Trophoblast cell (in vitro differentiated cells and primary cell): ENCODE measurements around the gene ENPP1.

Experiments used
- DNase-seq, 2 donors: peaks; one replicate each; pipeline ENCODE4 v3.0.0-alpha.2; 2016
- H2AFZ ChIP-seq: 2 replicates; pipeline ENCODE4 v1.6.1; 2013; ENCODE audit warnings: low read length, moderate library complexity, mild to moderate bottlenecking; ENCODE audit not compliant: insufficient read depth, poor library complexity
- H2AK5ac ChIP-seq: 2 replicates; pipeline ENCODE4 v1.6.1; 2013; ENCODE audit warnings: mild to moderate bottlenecking, low read length
- H2BK120ac ChIP-seq: 2 replicates; pipeline ENCODE4 v1.6.1; 2013; ENCODE audit warnings: low read length, mild to moderate bottlenecking, moderate library complexity; ENCODE audit not compliant: insufficient read depth, poor library complexity
- H2BK12ac ChIP-seq: 2 replicates; pipeline ENCODE4 v1.6.1; 2013; ENCODE audit warnings: mild to moderate bottlenecking, low read length, moderate library complexity
- H2BK5ac ChIP-seq: 2 replicates; pipeline ENCODE4 v1.6.1; 2013; ENCODE audit warnings: low read length, low read depth, moderate library complexity, mild to moderate bottlenecking; ENCODE audit not compliant: poor library complexity
- H3K14ac ChIP-seq: 2 replicates; pipeline ENCODE4 v1.6.1; 2013; ENCODE audit warnings: mild to moderate bottlenecking, low read length
- H3K18ac ChIP-seq: 2 replicates; pipeline ENCODE4 v1.6.1; 2013; ENCODE audit warnings: mild to moderate bottlenecking, low read length
- H3K23ac ChIP-seq: 2 replicates; pipeline ENCODE4 v1.6.1; 2013; ENCODE audit warnings: low read length
- H3K27ac ChIP-seq: 2 replicates; pipeline ENCODE4 v1.5.1; 2013; ENCODE audit warnings: low read depth, mild to moderate bottlenecking, inconsistent platforms, low read length, moderate library complexity
- H3K27me3 ChIP-seq: 2 replicates; pipeline ENCODE4 v1.6.1; 2013; ENCODE audit warnings: inconsistent platforms, mild to moderate bottlenecking, low read length, moderate library complexity; ENCODE audit not compliant: insufficient read depth
- H3K36me3 ChIP-seq, 2 experiments: 1 replicate in 1 of 2; 2 replicates in 1 of 2; pipeline ENCODE4 v1.6.1; 2013; ENCODE audit warnings: low read length in 2 of 2, mild to moderate bottlenecking in 2 of 2, moderate library complexity in 1 of 2; ENCODE audit not compliant: insufficient read depth in 2 of 2, control insufficient read depth in 1 of 2
- H3K4ac ChIP-seq: 2 replicates; pipeline ENCODE4 v1.6.1; 2013; ENCODE audit warnings: low read depth, mild to moderate bottlenecking, low read length, moderate library complexity
- H3K4me1 ChIP-seq, 2 experiments: 1 replicate in 1 of 2; 2 replicates in 1 of 2; pipeline ENCODE4 v1.6.1; 2013; ENCODE audit warnings: low read length in 2 of 2, mild to moderate bottlenecking in 2 of 2, moderate library complexity in 1 of 2; ENCODE audit not compliant: insufficient read depth in 2 of 2, control insufficient read depth in 1 of 2
- H3K4me2 ChIP-seq: 2 replicates; pipeline ENCODE4 v1.6.1; 2013; ENCODE audit warnings: inconsistent platforms, mild to moderate bottlenecking, low read length, moderate library complexity
- H3K4me3 ChIP-seq: 2 replicates; pipeline ENCODE4 v1.5.1; 2013; ENCODE audit warnings: mild to moderate bottlenecking, low read depth, low read length, inconsistent platforms
- H3K79me1 ChIP-seq: one replicate; pipeline ENCODE4 v1.6.1; 2013; ENCODE audit warnings: low read length
- H3K79me2 ChIP-seq: 2 replicates; pipeline ENCODE4 v1.6.1; 2013; ENCODE audit warnings: low read length, mild to moderate bottlenecking; ENCODE audit not compliant: control insufficient read depth, insufficient read depth, poor library complexity
- H3K9ac ChIP-seq: 2 replicates; pipeline ENCODE4 v1.6.1; 2013; ENCODE audit warnings: mild to moderate bottlenecking, low read length
- H3K9me3 ChIP-seq: 2 replicates; pipeline ENCODE4 v1.6.1; 2013; ENCODE audit warnings: low read depth, mild to moderate bottlenecking, control low read depth, inconsistent platforms, low read length; ENCODE audit not compliant: insufficient read depth
- H4K12ac ChIP-seq: 2 replicates; pipeline ENCODE4 v1.6.1; 2013; ENCODE audit warnings: low read depth, mild to moderate bottlenecking, low read length, moderate library complexity
- H4K8ac ChIP-seq: 2 replicates; pipeline ENCODE4 v1.6.1; 2013; ENCODE audit warnings: low read depth, mild to moderate bottlenecking, low read length, moderate library complexity
- H4K91ac ChIP-seq: one replicate; pipeline ENCODE4 v1.6.1; 2013; ENCODE audit warnings: low read depth, mild to moderate bottlenecking, low read length, moderate library complexity
- WGBS: extraction: QIAGEN DNeasy Blood & Tissue Kit; methylation state at CpG from one replicate; pipeline ENCODE4 v1.1.7; 2013; ENCODE audit warnings: missing lambda C conversion rate; ENCODE audit not compliant: insufficient read length, insufficient coverage; ENCODE audit errors: extremely low coverage; 5-methylcytosine and 5-hydroxymethylcytosine counted together

The ENPP1 gene

DNA sequence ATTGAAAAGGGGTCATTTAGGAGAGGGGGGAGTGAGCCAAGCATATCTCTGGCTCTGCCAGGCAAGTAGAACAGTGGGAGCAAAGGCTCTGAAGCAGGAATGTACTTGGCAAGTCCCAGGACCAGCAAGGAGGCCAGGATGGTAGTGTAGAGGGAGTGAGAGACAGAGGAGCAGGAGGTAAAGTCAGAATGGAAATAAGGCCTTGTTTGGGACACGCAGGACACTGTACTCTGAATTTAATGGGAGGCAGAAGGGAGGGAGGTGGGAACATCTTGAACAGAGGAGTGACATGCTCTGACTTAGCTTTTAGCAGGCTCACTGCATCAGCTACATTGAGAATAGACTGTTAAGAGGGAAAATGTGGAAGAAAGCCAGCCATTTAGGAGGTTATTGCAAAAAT, 37.0 kb upstream of the ENPP1 start:
- no peak overlapping the region for H3K18ac ChIP-seq
- H3K27me3 ChIP-seq = no peaks in the 10 kb centered on the region
- H3K79me2 ChIP-seq = no peaks in the 10 kb centered on the region
- no peak overlapping the region for H2AK5ac ChIP-seq
- no peak overlapping the region for H3K27ac ChIP-seq
- H3K9me3 ChIP-seq = no peaks in the 10 kb centered on the region
- no CpG with 5 or more reads among the region's 1 CpG for WGBS
- H2AFZ ChIP-seq = no peak overlapping the region
- no peak overlapping the region for H3K4ac ChIP-seq
- no peaks in the 10 kb centered on the region for H3K4me1 ChIP-seq
- no peak overlapping the region for H4K8ac ChIP-seq
- no peak for DNase-seq
- no peaks in the 10 kb centered on the region for H3K79me1 ChIP-seq
- H2BK120ac ChIP-seq = no peak overlapping the region
- H4K91ac ChIP-seq = no peak overlapping the region
- H3K9ac ChIP-seq = no peak overlapping the region
- no peak overlapping the region for H2BK12ac ChIP-seq
- no peak overlapping the region for H3K14ac ChIP-seq
- no peak overlapping the region for H4K12ac ChIP-seq
- no peaks in the 10 kb centered on the region for H3K36me3 ChIP-seq
- H2BK5ac ChIP-seq = no peak overlapping the region
- no peak overlapping the region for H3K4me2 ChIP-seq
- no peak overlapping the region for H3K23ac ChIP-seq
- no peak overlapping the region for H3K4me3 ChIP-seq

- H2BK120ac ChIP-seq = no peak overlapping the region
- no peak for DNase-seq
- no peaks in the 10 kb centered on the region for H3K27me3 ChIP-seq
- H4K91ac ChIP-seq = no peak overlapping the region
- H3K14ac ChIP-seq = no peak overlapping the region
- H3K9ac ChIP-seq = no peak overlapping the region
- no peak overlapping the region for H3K18ac ChIP-seq
- H2AK5ac ChIP-seq = no peak overlapping the region
- no peak overlapping the region for H2BK5ac ChIP-seq
- no peak overlapping the region for H3K4ac ChIP-seq
- no peak overlapping the region for H2BK12ac ChIP-seq
- no peaks in the 10 kb centered on the region for H3K79me2 ChIP-seq
- no CpG with 5 or more reads among the region's 4 CpGs for WGBS
- H3K79me1 ChIP-seq = no peaks in the 10 kb centered on the region
- no peak overlapping the region for H3K23ac ChIP-seq
- no peaks in the 10 kb centered on the region for H3K36me3 ChIP-seq
- no peak overlapping the region for H4K12ac ChIP-seq
- no peaks in the 10 kb centered on the region for H3K9me3 ChIP-seq
- no peak overlapping the region for H3K4me2 ChIP-seq
- H2AFZ ChIP-seq = no peak overlapping the region
- no peak overlapping the region for H3K4me3 ChIP-seq
- H3K4me1 ChIP-seq = no peaks in the 10 kb centered on the region
- H4K8ac ChIP-seq = no peak overlapping the region
- H3K27ac ChIP-seq = no peak overlapping the region
Observed at GRCh38 chr6:131773284-131773950, 34.4 kb upstream of the ENPP1 start.

GRCh38 chr6:131775886-131776285, 31.9 kb upstream of the ENPP1 start:
- Histone ChIP-seq H3K27ac (no peak overlapping the region), H2BK120ac (no peak overlapping the region), H3K9ac (peak overlapping the region; percentile 9), H3K79me1 (no peaks in the 10 kb centered on the region), H3K4ac (no peak overlapping the region), H3K9me3 (no peaks in the 10 kb centered on the region), H2AK5ac (no peak overlapping the region), H3K36me3 (no peaks in the 10 kb centered on the region), H4K12ac (no peak overlapping the region), H3K23ac (no peak overlapping the region), H3K4me2 (no peak overlapping the region), H4K91ac (no peak overlapping the region), H3K14ac (no peak overlapping the region), H2AFZ (no peak overlapping the region), H3K18ac (no peak overlapping the region), H3K4me1 (no peaks in the 10 kb centered on the region), H3K79me2 (no peaks in the 10 kb centered on the region), H2BK5ac (no peak overlapping the region), H4K8ac (no peak overlapping the region), H3K27me3 (no peaks in the 10 kb centered on the region), H2BK12ac (no peak overlapping the region), H3K4me3 (no peak overlapping the region)
- no peak for DNase-seq
- no CpG with 5 or more reads among the region's 3 CpGs for WGBS

DNA sequence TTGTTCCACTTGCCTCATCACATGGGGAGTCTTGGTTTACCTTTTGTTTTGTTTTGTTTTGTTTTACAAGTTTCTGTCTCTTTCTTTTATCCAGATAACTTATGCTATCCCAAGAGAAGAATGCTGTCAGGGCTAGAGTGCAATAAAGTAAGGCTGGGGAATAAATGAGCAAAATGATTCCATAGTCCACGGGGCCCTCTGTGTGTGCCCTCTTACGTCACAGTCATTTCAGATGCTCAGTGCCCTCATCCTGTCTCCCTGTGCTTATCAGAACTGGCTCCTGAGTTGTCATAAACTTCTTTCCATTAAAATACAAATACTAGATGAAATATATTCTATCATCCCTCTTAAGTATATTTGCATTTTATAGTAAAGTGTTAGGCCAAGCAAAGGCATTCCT, 30.8 kb upstream of the ENPP1 start:
- no peaks in the 10 kb centered on the region for H3K27me3 ChIP-seq
- no peaks in the 10 kb centered on the region for H3K79me1 ChIP-seq
- no CpG with 5 or more reads among the region's 2 CpGs for WGBS
- H3K4me2 ChIP-seq = no peak overlapping the region
- H4K12ac ChIP-seq = no peak overlapping the region
- H2AFZ ChIP-seq = no peak overlapping the region
- no peak overlapping the region for H3K27ac ChIP-seq
- no peak overlapping the region for H3K14ac ChIP-seq
- H2BK120ac ChIP-seq = no peak overlapping the region
- no peak overlapping the region for H2AK5ac ChIP-seq
- no peak overlapping the region for H4K8ac ChIP-seq
- H2BK5ac ChIP-seq = no peak overlapping the region
- H3K79me2 ChIP-seq = no peaks in the 10 kb centered on the region
- H3K9ac ChIP-seq = no peak overlapping the region
- no peak overlapping the region for H3K18ac ChIP-seq
- H2BK12ac ChIP-seq = no peak overlapping the region
- H3K9me3 ChIP-seq = no peaks in the 10 kb centered on the region
- no peak overlapping the region for H3K4me3 ChIP-seq
- H4K91ac ChIP-seq = no peak overlapping the region
- no peak overlapping the region for H3K4ac ChIP-seq
- H3K4me1 ChIP-seq = no peaks in the 10 kb centered on the region
- no peak overlapping the region for H3K23ac ChIP-seq
- DNase-seq = no peak
- no peaks in the 10 kb centered on the region for H3K36me3 ChIP-seq
